Measurements from ENCODE around the gene PPP1R1B.

DNA sequence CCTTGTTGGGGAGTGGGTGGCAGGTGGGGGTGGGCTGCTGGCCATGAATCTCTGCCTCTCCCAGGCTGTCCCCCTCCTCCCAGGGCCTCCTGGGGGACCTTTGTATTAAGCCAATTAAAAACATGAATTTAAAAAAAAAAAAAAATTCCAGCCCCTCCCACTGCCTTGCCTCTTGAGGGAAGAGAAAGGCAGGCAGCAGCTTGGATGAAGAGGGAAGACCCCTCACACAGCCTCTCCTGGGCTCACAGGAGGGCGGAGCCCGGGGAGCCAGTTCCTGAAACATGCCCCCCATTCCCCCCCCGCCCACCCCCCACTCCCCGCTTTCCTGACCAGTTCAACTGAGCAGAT, 36.6 kb downstream of the PPP1R1B start:
- TF ChIP-seq POLR2A (IDR thresholded peaks at IDR 0.05; ENCODE audit: low read depth, low read length): no peak
- TF ChIP-seq TAF1 (IDR thresholded peaks at IDR 0.05; ENCODE audit: borderline replicate concordance, low read depth, low read length): no peak
- TF ChIP-seq POLR2AphosphoS5 (IDR thresholded peaks at IDR 0.05; ENCODE audit: low read depth, low read length): no peak

Data from GM12892 (cell line).